Motor neuron (in vitro differentiated cells): ENCODE results near the gene UBE3A. TPM values are rescaled to one million over a fixed set of nuclear protein-coding genes. Genes with fewer than 3 reads are reported as not detected.
A peak's percentile ranks its signal among the peaks of the same experiment; 100 is the strongest.
"Not testable (repeated sequence)": the region's sequence is repeated elsewhere in the genome, so short reads cannot be mapped to it uniquely, and the experiment has no call there.

ENCODE experiments used
- ATAC-seq, 8 experiments: fragments of 200-7000 bp; cut with Tn5 transposase; replicated peaks in 6 of 8; 2 replicates each; pipeline ENCODE4 v1.8.0; 2021; ENCODE audit warnings: mild to moderate bottlenecking in 8 of 8, moderate library complexity in 8 of 8
- H3K27ac ChIP-seq, 2 donors: fragments of 250-450 bp; sonication (Bioruptor Pico); 2 replicates each; pipeline ENCODE4 v1.9.0; 2021; ENCODE audit warnings: antibody characterized with exemption in 2 of 2, mild to moderate bottlenecking in 2 of 2, moderate library complexity in 1 of 2
- H3K4me1 ChIP-seq, 2 donors: fragments of 250-450 bp; sonication (Bioruptor Pico); replicated peaks in 1 of 2; 2 replicates each; pipeline ENCODE4 v1.6.1; 2021; ENCODE audit warnings: antibody characterized with exemption in 2 of 2, mild to moderate bottlenecking in 2 of 2, moderate library complexity in 1 of 2
- H3K4me3 ChIP-seq, 5 donors: fragments of 250-450 bp; sonication (Bioruptor Pico); 2 replicates each; pipeline ENCODE4 v1.9.0; 2021; ENCODE audit warnings: antibody characterized with exemption in 5 of 5, mild to moderate bottlenecking in 5 of 5, moderate library complexity in 4 of 5
- WGBS, 10 experiments: fragments of 450-650 bp; shearing (Covaris generic); methylation state at CpG; one replicate each; pipeline ENCODE4 v1.0.0; 2022; 5-methylcytosine and 5-hydroxymethylcytosine counted together
- in situ Hi-C, 9 experiments: fragments of 400-800 bp; cut with MboI; loops; one replicate each; pipeline ENCODE4 v1.15.0; 2021; ENCODE audit warnings: low sequenced_read_pairs in 9 of 9, low pct_unique_long_range_greater_than_20kb in 2 of 9; ENCODE audit not compliant: unreplicated experiment in 9 of 9
- total RNA-seq, 8 experiments: library from RNA; unstranded; fragments of 300-600 nt; gene quantifications; 2 replicates each; pipeline versions ENCODE4 v1.2.3 to v1.2.4, GENCODE V29; 2022

UBE3A gene
- total RNA-seq, 8 experiments from 2014 or later: 58.9 to 105 (median 86.3) TPM

- Histone ChIP-seq H3K27ac (no peak overlapping the region), H3K4me1 (no peaks in the 10 kb centered on the region), H3K4me3 (no peak overlapping the region)
- no peak for ATAC-seq
- in situ Hi-C loops: no loop called here
- WGBS, 10 experiments: 86 to 100% (median 100%) methylated on average over 1 to 2 of the region's 2 CpGs; no CpG with 5 or more reads in 2 of the 10 experiments
Observed at GRCh38 chr15:25410649-25411048, 28.2 kb downstream of the UBE3A start.

- ATAC-seq: peak in 1 of 8 experiments; percentile 18
- H3K27ac ChIP-seq, H3K4me3 ChIP-seq, H3K4me1 ChIP-seq, in situ Hi-C loops: not testable (repeated sequence)
- WGBS, 10 experiments: 25 to 100% (median 96%) methylated on average over 1 to 3 of the region's 4 CpGs; no CpG with 5 or more reads in 1 of the 10 experiments
Observed at GRCh38 chr15:25409731-25410130, 29.1 kb downstream of the UBE3A start.

- in situ Hi-C loops: no loop called here
- Histone ChIP-seq H3K4me3 (no peak overlapping the region), H3K4me1 (no peaks in the 10 kb centered on the region), H3K27ac (no peak overlapping the region)
- peak in 2 of 8 experiments; percentile 13 to 48 for ATAC-seq
- 31 to 100% (median 89%) methylated on average over 1 to 2 of the region's 2 CpGs; no CpG with 5 or more reads in 1 of the 10 experiments for WGBS, 10 experiments
Observed at GRCh38 chr15:25408929-25409328, 29.9 kb downstream of the UBE3A start.

GRCh38 chr15:25408428-25408827 is 30.4 kb downstream of the UBE3A start:
- Histone ChIP-seq H3K4me3 (no peak overlapping the region), H3K4me1 (no peaks in the 10 kb centered on the region), H3K27ac (no peak overlapping the region)
- peak in 3 of 8 experiments; percentile 81 to 93 (median 88) for ATAC-seq
- in situ Hi-C loops: no loop called here
- 0 to 100% (median 74%) methylated on average over 1 to 2 of the region's 2 CpGs; no CpG with 5 or more reads in 1 of the 10 experiments for WGBS, 10 experiments

- Histone ChIP-seq H3K4me1 (no peaks in the 10 kb centered on the region), H3K27ac (no peak overlapping the region), H3K4me3 (no peak overlapping the region)
- peak in 3 of 8 experiments; percentile 34 to 79 (median 41) for ATAC-seq
- in situ Hi-C loops: no loop called here
- 94 to 100% (median 100%) methylated on average over 1 to 4 of the region's 4 CpGs; no CpG with 5 or more reads in 4 of the 10 experiments for WGBS, 10 experiments
Observed at GRCh38 chr15:25407950-25408349, 30.9 kb downstream of the UBE3A start.

GRCh38 chr15:25406846-25407245 is 32.0 kb downstream of the UBE3A start:
- Histone ChIP-seq H3K4me1 (no peaks in the 10 kb centered on the region), H3K27ac (no peak overlapping the region), H3K4me3 (no peak overlapping the region)
- in situ Hi-C loops: no loop called here
- no peak for ATAC-seq
- 50 to 100% (median 92%) methylated on average over 1 of the region's 1 CpG; no CpG with 5 or more reads in 1 of the 10 experiments for WGBS, 10 experiments

GRCh38 chr15:25406261-25406660 is 32.6 kb downstream of the UBE3A start:
- no peak for ATAC-seq
- Histone ChIP-seq H3K4me3 (no peak overlapping the region), H3K27ac (no peak overlapping the region), H3K4me1 (no peaks in the 10 kb centered on the region)
- WGBS, 10 experiments: 63 to 100% (median 89%) methylated on average over 1 of the region's 1 CpG; no CpG with 5 or more reads in 1 of the 10 experiments
- in situ Hi-C loops: no loop called here

GRCh38 chr15:25403771-25404170 is 35.1 kb downstream of the UBE3A start:
- Histone ChIP-seq H3K4me3 (no peak overlapping the region), H3K27ac (no peak overlapping the region), H3K4me1 (no peaks in the 10 kb centered on the region)
- no peak for ATAC-seq
- 86 to 100% (median 100%) methylated on average over 1 to 2 of the region's 2 CpGs; no CpG with 5 or more reads in 1 of the 10 experiments for WGBS, 10 experiments
- in situ Hi-C loops: no loop called here

GRCh38 chr15:25402342-25402741 is 36.5 kb downstream of the UBE3A start:
- Histone ChIP-seq H3K27ac (no peak overlapping the region), H3K4me1 (no peaks in the 10 kb centered on the region), H3K4me3 (no peak overlapping the region)
- WGBS, 10 experiments: 86 to 100% (median 100%) methylated on average over 1 of the region's 2 CpGs; no CpG with 5 or more reads in 7 of the 10 experiments
- in situ Hi-C loops: no loop called here
- no peak for ATAC-seq

GRCh38 chr15:25401501-25401900 is 37.3 kb downstream of the UBE3A start:
- H3K27ac ChIP-seq: no peak overlapping the region
- no peaks in the 10 kb centered on the region for H3K4me1 ChIP-seq
- no peak for ATAC-seq
- in situ Hi-C loops: no loop called here
- no peak overlapping the region for H3K4me3 ChIP-seq

GRCh38 chr15:25397100-25397499 is 41.7 kb downstream of the UBE3A start:
- in situ Hi-C loops: no loop called here
- Histone ChIP-seq H3K4me1 (peaks cover 5% of the 10 kb centered on the region in 2 donors), H3K4me3 (no peak overlapping the region), H3K27ac (no peak overlapping the region)
- peak in 1 of 8 experiments; percentile 47 for ATAC-seq

- 33 to 100% (median 81%) methylated on average over 1 to 2 of the region's 2 CpGs; no CpG with 5 or more reads in 1 of the 10 experiments for WGBS, 10 experiments
- in situ Hi-C loops: no loop called here
- peaks cover 5% of the 10 kb centered on the region in 2 donors for H3K4me1 ChIP-seq
- H3K4me3 ChIP-seq: no peak overlapping the region
- H3K27ac ChIP-seq: no peak overlapping the region
- ATAC-seq: no peak
Observed at GRCh38 chr15:25394898-25395297, 43.9 kb downstream of the UBE3A start.

GRCh38 chr15:25392806-25393205 is 46.0 kb downstream of the UBE3A start:
- 54 to 100% (median 93%) methylated on average over 1 to 3 of the region's 3 CpGs; no CpG with 5 or more reads in 1 of the 10 experiments for WGBS, 10 experiments
- peaks cover 5% of the 10 kb centered on the region in 2 donors for H3K4me1 ChIP-seq
- in situ Hi-C loops: no loop called here
- no peak overlapping the region for H3K27ac ChIP-seq
- H3K4me3 ChIP-seq: no peak overlapping the region
- no peak for ATAC-seq

- H3K4me3 ChIP-seq: no peak overlapping the region
- H3K27ac ChIP-seq: no peak overlapping the region
- ATAC-seq: peak in 4 of 8 experiments; percentile 20 to 95 (median 68)
- 21 to 94% (median 85%) methylated on average over 1 to 4 of the region's 4 CpGs for WGBS, 10 experiments
- in situ Hi-C loops: no loop called here
- H3K4me1 ChIP-seq: peaks cover 5% of the 10 kb centered on the region in 2 donors
Observed at GRCh38 chr15:25391971-25392721, 46.7 kb downstream of the UBE3A start.
